DND-41 (cell line): ENCODE measurements around the gene FAM89A.

Source experiments
- ATAC-seq: fragments of 200-7000 bp; cut with Tn5 transposase; 3 replicates; pipeline ENCODE4 v1.9.1; 2021; ENCODE audit warnings: low read depth; ENCODE audit not compliant: insufficient read depth
- DNase-seq: peaks from one replicate; pipeline ENCODE4 v3.0.0-alpha.2; 2020
- H2AFZ ChIP-seq: 2 replicates; pipeline ENCODE4 v1.6.0; 2012; ENCODE audit warnings: low read depth, low read length
- H3K27ac ChIP-seq: 2 replicates; pipeline ENCODE4 v1.5.1; 2012; ENCODE audit warnings: low read length, inconsistent platforms
- H3K27me3 ChIP-seq: fragments of 200-600 bp; sonication (generic); 2 replicates; pipeline ENCODE4 v1.6.0; 2012; ENCODE audit warnings: low read length, mild to moderate bottlenecking, inconsistent platforms; ENCODE audit not compliant: insufficient read depth, poor library complexity
- H3K36me3 ChIP-seq: 2 replicates; pipeline ENCODE4 v1.5.1; 2012; ENCODE audit warnings: low read length, inconsistent platforms; ENCODE audit not compliant: insufficient read depth
- H3K4me1 ChIP-seq: 2 replicates; pipeline ENCODE4 v1.5.1; 2012; ENCODE audit warnings: mild to moderate bottlenecking, low read length; ENCODE audit not compliant: insufficient read depth
- H3K4me2 ChIP-seq: 2 replicates; pipeline ENCODE4 v1.6.0; 2012; ENCODE audit warnings: mild to moderate bottlenecking, moderate library complexity, low read length, inconsistent platforms; ENCODE audit not compliant: insufficient read depth
- H3K4me3 ChIP-seq, 2 experiments: fragments of 200-600 bp in 1 of 2; shearing (Covaris generic) in 1 of 2; 2 replicates each; pipeline ENCODE4 v1.5.1; 2012 to 2016; ENCODE audit warnings: inconsistent platforms in 2 of 2, low read length in 2 of 2, mild to moderate bottlenecking in 2 of 2, low read depth in 1 of 2, moderate library complexity in 1 of 2
- H3K79me2 ChIP-seq: 2 replicates; pipeline ENCODE4 v1.6.0; 2012; ENCODE audit warnings: low read length, inconsistent platforms; ENCODE audit not compliant: insufficient read depth
- H3K9ac ChIP-seq: 2 replicates; pipeline ENCODE4 v1.6.0; 2012; ENCODE audit warnings: low read depth, mild to moderate bottlenecking, inconsistent platforms, low read length, moderate library complexity
- H3K9me3 ChIP-seq: 2 replicates; pipeline ENCODE4 v1.5.1; 2012; ENCODE audit warnings: low read length, moderate library complexity, mild to moderate bottlenecking, inconsistent platforms; ENCODE audit not compliant: insufficient read depth, severe bottlenecking
- H4K20me1 ChIP-seq: 2 replicates; pipeline ENCODE4 v1.6.0; 2012; ENCODE audit warnings: low read length; ENCODE audit not compliant: insufficient read depth
- CTCF ChIP-seq: IDR thresholded peaks from 2 replicates; pipeline ENCODE4 v1.5.1; 2012; ENCODE audit warnings: borderline replicate concordance, low read length, moderate library complexity, mild to moderate bottlenecking; ENCODE audit not compliant: poor library complexity, severe bottlenecking; ENCODE audit errors: extremely low read depth
- EZH2 ChIP-seq: IDR thresholded peaks from 3 replicates; pipeline ENCODE4 v1.6.1; 2012; ENCODE audit warnings: borderline replicate concordance, low read depth, mild to moderate bottlenecking, moderate library complexity, low read length, inconsistent platforms; ENCODE audit not compliant: severe bottlenecking

The FAM89A gene

GRCh38 chr1:231016966-231017365 is 23.1 kb downstream of the FAM89A start:
- Histone ChIP-seq H3K4me1 (no peaks in the 10 kb centered on the region), H3K27me3 (no peaks in the 10 kb centered on the region), H3K27ac (no peak overlapping the region), H2AFZ (no peak overlapping the region), H3K79me2 (no peaks in the 10 kb centered on the region), H3K9me3 (no peaks in the 10 kb centered on the region), H3K4me3 (no peak overlapping the region), H3K9ac (no peak overlapping the region), H3K4me2 (no peak overlapping the region), H4K20me1 (no peaks in the 10 kb centered on the region), H3K36me3 (no peaks in the 10 kb centered on the region)
- no peak for ATAC-seq
- TF ChIP-seq EZH2 (no peak), CTCF (no peak)
- no peak for DNase-seq

DNA sequence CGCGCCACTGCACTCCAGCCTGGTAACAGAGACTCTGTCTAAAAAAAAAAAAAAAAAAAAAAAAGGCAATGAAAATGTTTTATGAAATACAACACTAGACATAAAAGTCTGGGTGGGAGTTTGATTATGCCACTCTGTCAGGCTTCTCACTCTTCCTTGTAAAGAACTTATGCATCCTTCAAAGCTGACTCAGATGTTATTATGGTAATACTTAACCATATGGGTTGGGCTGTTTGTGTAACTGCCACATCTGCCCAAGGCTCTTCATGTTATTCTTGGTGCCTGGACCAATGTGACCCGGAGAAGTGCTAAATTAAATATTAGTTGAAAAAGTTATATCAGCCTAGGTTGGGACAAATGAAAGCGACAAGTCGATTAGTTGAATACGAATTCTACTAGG is 23.8 kb downstream of the FAM89A start:
- ATAC-seq (no peak), DNase-seq (no peak)
- TF ChIP-seq CTCF, result no peak
- no peak for TF ChIP-seq EZH2
- H3K4me3 ChIP-seq, result no peak overlapping the region
- H3K36me3 ChIP-seq, result no peaks in the 10 kb centered on the region
- H3K27ac ChIP-seq, result no peak overlapping the region
- H4K20me1 ChIP-seq, result no peaks in the 10 kb centered on the region
- H2AFZ ChIP-seq, result no peak overlapping the region
- no peak overlapping the region for H3K9ac ChIP-seq
- no peak overlapping the region for H3K4me2 ChIP-seq
- no peaks in the 10 kb centered on the region for H3K79me2 ChIP-seq
- H3K4me1 ChIP-seq, result no peaks in the 10 kb centered on the region
- no peaks in the 10 kb centered on the region for H3K27me3 ChIP-seq
- no peaks in the 10 kb centered on the region for H3K9me3 ChIP-seq

GRCh38 chr1:231013391-231014015 is 26.6 kb downstream of the FAM89A start:
- Histone ChIP-seq H2AFZ (no peak overlapping the region), H3K79me2 (no peaks in the 10 kb centered on the region), H3K27ac (no peak overlapping the region), H4K20me1 (no peaks in the 10 kb centered on the region), H3K27me3 (no peaks in the 10 kb centered on the region), H3K4me2 (no peak overlapping the region), H3K9me3 (no peaks in the 10 kb centered on the region), H3K4me1 (no peaks in the 10 kb centered on the region), H3K36me3 (no peaks in the 10 kb centered on the region), H3K4me3 (no peak overlapping the region), H3K9ac (no peak overlapping the region)
- no peak for TF ChIP-seq EZH2
- TF ChIP-seq CTCF, result no peak
- DNase-seq, result no peak
- ATAC-seq, result no peak
